Measurements from ENCODE around the gene C19orf81. TPM values are rescaled to one million over a fixed set of nuclear protein-coding genes. Genes with fewer than 3 reads are reported as not detected.

The C19orf81 gene
- total and polyA plus RNA-seq, 2 of the 13 experiments (the other 11 are each of a cell fraction or from before 2014, with no cell fraction given), result not detected

DNA sequence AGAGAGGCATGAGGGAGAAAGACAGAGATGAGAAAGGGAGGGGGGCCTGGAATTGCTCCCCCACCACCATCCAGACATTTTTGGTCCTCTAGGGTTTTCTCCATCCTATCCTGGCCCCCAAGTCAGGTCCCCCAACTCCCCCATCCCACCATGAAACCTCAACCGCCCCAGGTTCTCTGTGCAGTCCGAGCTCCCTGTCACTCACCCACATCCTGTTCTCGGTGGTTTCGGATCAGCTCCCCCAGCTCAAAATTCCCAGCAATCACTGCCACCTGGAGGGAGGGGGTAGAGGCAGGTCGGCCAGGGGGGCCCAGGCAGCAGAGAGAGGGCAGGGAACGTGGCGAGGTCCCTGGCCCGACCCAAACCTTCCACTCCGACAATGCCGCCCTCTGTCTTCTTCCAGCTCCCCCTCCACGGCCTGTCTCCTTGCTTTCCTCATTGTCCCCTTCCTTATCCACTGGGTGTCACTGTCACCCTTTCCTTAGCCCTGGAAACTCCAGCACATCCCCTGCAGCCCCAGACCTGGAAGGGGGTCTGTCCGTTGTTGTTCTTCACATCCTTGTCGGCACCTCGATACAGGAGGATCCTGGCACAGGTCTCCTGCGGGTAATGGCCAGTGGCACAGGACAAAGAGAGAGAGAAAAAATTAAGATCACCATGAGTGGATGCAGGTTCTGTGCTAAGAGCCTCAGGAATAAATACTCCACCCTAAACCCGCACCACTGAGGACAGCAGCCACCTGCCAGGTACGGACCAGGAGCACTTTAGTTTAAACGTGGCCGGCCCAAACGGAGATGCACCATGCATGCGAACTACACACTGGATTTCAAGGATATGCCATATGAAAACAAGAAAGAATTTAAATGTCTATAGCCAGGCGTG lies 54.9 kb downstream of the C19orf81 start:
- Histone ChIP-seq H3K9ac (ENCODE audit: insufficient read depth, low read depth, low read length) (no peak overlapping the region), H3K4me2 (ENCODE audit: low read depth, low read length) (no peak overlapping the region), H4K20me1 (ENCODE audit: insufficient read depth, low read length) (0 out of 2 replicates have a peak, but pooled peaks cover 3% of the 10 kb centered on the region), H3K36me3 (replicated peaks in 1 of 2; ENCODE audit: control insufficient read depth in 1 of 2, insufficient read depth in 2 of 2, low read length in 2 of 2) (no peaks in the 10 kb centered on the region), H3K27me3 (ENCODE audit: control insufficient read depth in 1 of 2, insufficient read depth in 2 of 2, low read length in 2 of 2) (peaks cover 6 to 38% of the 10 kb centered on the region in 2 experiments; a peak in 3 of 5 replicates), H3K4me1 (ENCODE audit: insufficient read depth, low read length) (no peaks in the 10 kb centered on the region), H2AFZ (ENCODE audit: low read length) (no peak overlapping the region), H3K9me3 (ENCODE audit: low read length) (no peaks in the 10 kb centered on the region), H3K4me3 (replicated peaks in 1 of 3; ENCODE audit: insufficient read depth in 1 of 3, low read depth in 2 of 3, low read length in 3 of 3) (no peak overlapping the region), H3K79me2 (ENCODE audit: insufficient read depth, low read length) (no peaks in the 10 kb centered on the region), H3K27ac (ENCODE audit: extremely low read length, insufficient read depth, low read length) (no peak overlapping the region)
- peak; percentile 58 for ATAC-seq
- POLR2A ChIA-PET, result no interaction called here
- FAIRE-seq, result no peak
- intact Hi-C loops (cut with micrococcal nuclease; ENCODE audit: unreplicated experiment), result no loop called here
- BruUV-seq (replicated peaks), result no TSS peak
- TF ChIP-seq STAG1 (CRISPR knock-in tag; IDR thresholded peaks at IDR 0.05) (peak; percentile 55), RXRB (CRISPR knock-in tag; IDR thresholded peaks at IDR 0.05; ENCODE audit: borderline replicate concordance) (no peak), MZF1 (CRISPR knock-in tag; IDR thresholded peaks at IDR 0.05; ENCODE audit: borderline replicate concordance) (no peak)
- TF ChIP-seq, protein P1, sequence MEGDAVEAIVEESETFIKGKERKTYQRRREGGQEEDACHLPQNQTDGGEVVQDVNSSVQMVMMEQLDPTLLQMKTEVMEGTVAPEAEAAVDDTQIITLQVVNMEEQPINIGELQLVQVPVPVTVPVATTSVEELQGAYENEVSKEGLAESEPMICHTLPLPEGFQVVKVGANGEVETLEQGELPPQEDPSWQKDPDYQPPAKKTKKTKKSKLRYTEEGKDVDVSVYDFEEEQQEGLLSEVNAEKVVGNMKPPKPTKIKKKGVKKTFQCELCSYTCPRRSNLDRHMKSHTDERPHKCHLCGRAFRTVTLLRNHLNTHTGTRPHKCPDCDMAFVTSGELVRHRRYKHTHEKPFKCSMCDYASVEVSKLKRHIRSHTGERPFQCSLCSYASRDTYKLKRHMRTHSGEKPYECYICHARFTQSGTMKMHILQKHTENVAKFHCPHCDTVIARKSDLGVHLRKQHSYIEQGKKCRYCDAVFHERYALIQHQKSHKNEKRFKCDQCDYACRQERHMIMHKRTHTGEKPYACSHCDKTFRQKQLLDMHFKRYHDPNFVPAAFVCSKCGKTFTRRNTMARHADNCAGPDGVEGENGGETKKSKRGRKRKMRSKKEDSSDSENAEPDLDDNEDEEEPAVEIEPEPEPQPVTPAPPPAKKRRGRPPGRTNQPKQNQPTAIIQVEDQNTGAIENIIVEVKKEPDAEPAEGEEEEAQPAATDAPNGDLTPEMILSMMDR (CRISPR knock-in tag; IDR thresholded peaks at IDR 0.05), result peak; percentile 60
- in situ Hi-C loops (cut with HindIII; ENCODE audit: extremely low pct_ligation_motif_present, low pct_unique_long_range_greater_than_20kb), result no loop called here
- 4% methylated on average over 22 of the region's 22 CpGs for WGBS (ENCODE audit: low lambda C conversion rate)
- CTCF ChIA-PET (ENCODE audit: low intra/inter-chr PET ratio, low total read pairs), result interaction anchor here (0.8 to 1.1 kb wide), 2 partner anchors 79 kb away, joined by 4 to 6 read pairs; no protein-coding TSS in a partner anchor
- peak; percentile 10 for DNase-seq (ENCODE audit: low spot score)

All from HepG2 (cell line).